SU-DHL-6 (cell line): ENCODE measurements around the gene ZNF302.
"Not testable (repeated sequence)": the region's sequence is repeated elsewhere in the genome, so short reads cannot be mapped to it uniquely, and the experiment has no call there.

ENCODE experiments used
- H2AFZ ChIP-seq: fragments of 200-600 bp; sonication (generic); 2 replicates; pipeline ENCODE4 v1.6.1; 2014; ENCODE audit warnings: low read depth, mild to moderate bottlenecking, moderate library complexity, mixed read lengths, antibody characterized with exemption, low read length; ENCODE audit not compliant: severe bottlenecking
- H3F3A ChIP-seq: fragments of 200-600 bp; shearing (Covaris generic); 2 replicates; pipeline ENCODE4 v1.6.0; 2016; ENCODE audit warnings: antibody characterized with exemption, mild to moderate bottlenecking; ENCODE audit not compliant: insufficient read depth
- H3K27ac ChIP-seq: fragments of 200-600 bp; sonication (generic); 2 replicates; pipeline ENCODE4 v1.5.1; 2016; ENCODE audit warnings: low read depth, mild to moderate bottlenecking, low read length, moderate library complexity, mixed read lengths
- H3K27me3 ChIP-seq: fragments of 200-600 bp; sonication (generic), shearing (Covaris generic); 2 replicates; pipeline ENCODE4 v1.6.0; 2014; ENCODE audit warnings: mild to moderate bottlenecking, low read length
- H3K36me3 ChIP-seq: fragments of 200-600 bp; sonication (generic); 2 replicates; pipeline ENCODE4 v1.6.1; 2014; ENCODE audit warnings: mild to moderate bottlenecking, low read length, mixed read lengths
- H3K4me2 ChIP-seq: fragments of 300-600, 200-600 bp; shearing (Covaris generic), sonication (generic); 2 replicates; pipeline ENCODE4 v1.6.0; 2014; ENCODE audit warnings: low read length, low read depth, mild to moderate bottlenecking; ENCODE audit not compliant: poor library complexity, severe bottlenecking
- H3K4me3 ChIP-seq: fragments of 200-600 bp; sonication (generic); 2 replicates; pipeline ENCODE4 v1.5.1; 2014; ENCODE audit warnings: antibody characterized with exemption, low read length, mild to moderate bottlenecking, mixed read lengths; ENCODE audit not compliant: insufficient read depth, poor library complexity, severe bottlenecking
- H3K79me2 ChIP-seq: fragments of 200-600 bp; sonication (generic); 2 replicates; pipeline ENCODE4 v1.6.1; 2014; ENCODE audit warnings: mild to moderate bottlenecking, low read length, moderate library complexity; ENCODE audit not compliant: insufficient read depth
- H3K9ac ChIP-seq: fragments of 200-600 bp; sonication (generic); 2 replicates; pipeline ENCODE4 v1.7.0; 2014; ENCODE audit warnings: mild to moderate bottlenecking, low read length
- H3K9me2 ChIP-seq: fragments of 200-600 bp; sonication (generic); replicated peaks from 2 replicates; pipeline ENCODE4 v1.6.1; 2014; ENCODE audit warnings: low read length; ENCODE audit not compliant: insufficient read depth
- H3K9me3 ChIP-seq: fragments of 200-600 bp; sonication (generic); 2 replicates; pipeline ENCODE4 v1.6.1; 2014; ENCODE audit warnings: low read length, mixed read lengths; ENCODE audit not compliant: insufficient read depth
- H4K20me1 ChIP-seq: fragments of 200-600 bp; sonication (generic); 2 replicates; pipeline ENCODE4 v1.6.1; 2014; ENCODE audit warnings: low read depth, mild to moderate bottlenecking, antibody characterized with exemption, low read length, moderate library complexity, mixed read lengths
- CTCF ChIP-seq: fragments of 200-600 bp; sonication (generic); IDR thresholded peaks from one replicate; pipeline ENCODE4 v1.5.1; 2017; ENCODE audit warnings: antibody characterized with exemption, mild to moderate bottlenecking, low read length, moderate library complexity; ENCODE audit not compliant: insufficient read depth, poor library complexity, severe bottlenecking
- EZH2phosphoT487 ChIP-seq: fragments of 200-600 bp; sonication (generic), shearing (Covaris generic); conservative IDR thresholded peaks from 2 replicates; pipeline ENCODE4 v1.6.1; 2018; ENCODE audit warnings: mild to moderate bottlenecking, antibody characterized with exemption, low read length, moderate library complexity, mixed read lengths

Gene ZNF302

DNA sequence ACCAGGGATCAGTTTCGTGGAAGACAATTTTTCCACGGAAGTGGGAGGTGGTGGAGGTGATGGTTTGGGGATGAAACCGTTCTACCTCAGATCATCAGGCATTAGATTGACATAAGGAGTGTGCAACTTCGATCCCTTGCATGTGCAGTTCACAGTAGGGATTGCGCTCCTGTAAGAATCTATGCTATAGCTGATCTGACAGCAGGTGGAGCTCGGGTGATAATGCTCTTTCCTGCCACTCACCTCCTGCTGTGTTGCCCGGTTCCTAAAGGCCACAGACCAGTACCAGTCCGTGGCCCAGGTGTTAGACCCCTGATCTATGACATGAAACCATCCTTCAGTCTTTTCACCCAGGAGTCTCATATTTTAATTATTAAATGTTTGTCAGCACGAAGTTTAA lies 4.0 kb downstream of the ZNF302 start:
- H3F3A ChIP-seq = no peaks in the 10 kb centered on the region
- H3K9me3 ChIP-seq = 0 out of 2 replicates have a peak, but pooled peaks cover 3% of the 10 kb centered on the region
- H3K36me3 ChIP-seq = peaks cover 46% of the 10 kb centered on the region
- no peak overlapping the region for H3K4me3 ChIP-seq
- H2AFZ ChIP-seq = no peak overlapping the region
- no peaks in the 10 kb centered on the region for H3K9me2 ChIP-seq
- no peaks in the 10 kb centered on the region for H3K27me3 ChIP-seq
- H3K27ac ChIP-seq = no peak overlapping the region
- no peaks in the 10 kb centered on the region for H4K20me1 ChIP-seq
- H3K79me2 ChIP-seq = no peaks in the 10 kb centered on the region
- no peak overlapping the region for H3K9ac ChIP-seq
- TF ChIP-seq CTCF (no peak), EZH2phosphoT487 (no peak)
- no peak overlapping the region for H3K4me2 ChIP-seq

DNA sequence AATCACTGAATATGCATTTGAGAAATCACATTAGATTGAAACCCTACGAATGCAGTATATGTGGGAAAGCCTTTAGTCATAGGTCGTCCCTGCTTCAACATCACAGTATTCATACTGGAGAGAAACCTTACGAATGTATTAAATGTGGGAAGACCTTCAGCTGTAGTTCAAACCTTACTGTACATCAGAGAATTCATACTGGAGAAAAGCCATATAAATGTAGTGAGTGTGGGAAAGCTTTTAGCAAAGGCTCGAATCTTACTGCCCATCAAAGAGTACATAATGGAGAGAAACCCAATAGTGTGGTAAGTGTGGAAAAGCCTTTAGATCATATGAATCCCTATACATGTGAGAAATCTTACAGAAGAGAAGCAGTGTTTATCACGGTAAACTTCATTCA lies 7.8 kb downstream of the ZNF302 start:
- not testable (repeated sequence) for H2AFZ ChIP-seq, H3K9me2 ChIP-seq, H3K79me2 ChIP-seq, H3K27ac ChIP-seq, H3K9me3 ChIP-seq, H3K4me3 ChIP-seq, H3F3A ChIP-seq, H4K20me1 ChIP-seq, H3K4me2 ChIP-seq, H3K27me3 ChIP-seq, H3K9ac ChIP-seq
- peaks cover 37% of the 10 kb centered on the region for H3K36me3 ChIP-seq

DNA sequence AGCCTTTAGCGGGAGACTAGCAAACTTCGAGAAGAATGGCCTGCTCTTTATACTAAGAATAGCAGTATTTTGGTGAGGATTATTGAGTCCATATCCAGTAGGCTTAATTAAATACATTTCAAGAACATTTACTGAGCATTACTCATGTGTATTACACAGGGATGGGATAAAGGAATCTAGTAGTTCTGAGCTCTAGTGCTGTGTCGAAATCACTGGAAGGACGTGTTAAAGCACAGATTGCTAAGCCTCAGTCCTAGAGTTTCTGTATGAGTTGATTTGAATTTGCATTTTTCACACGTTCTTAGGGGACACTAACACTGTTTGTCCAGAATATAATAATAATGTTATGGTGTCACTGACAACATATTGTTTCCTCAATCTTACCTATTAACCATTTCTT lies 9.0 kb downstream of the ZNF302 start:
- Histone ChIP-seq H3K4me3 (no peak overlapping the region), H3K4me2 (no peak overlapping the region), H3K79me2 (no peaks in the 10 kb centered on the region), H3K9me3 (0 out of 2 replicates have a peak, but pooled peaks cover 3% of the 10 kb centered on the region), H3K9me2 (no peaks in the 10 kb centered on the region), H3K27ac (no peak overlapping the region), H3K9ac (no peak overlapping the region), H3F3A (no peaks in the 10 kb centered on the region), H2AFZ (no peak overlapping the region), H3K36me3 (peaks cover 28% of the 10 kb centered on the region), H4K20me1 (no peaks in the 10 kb centered on the region), H3K27me3 (no peaks in the 10 kb centered on the region)
- TF ChIP-seq EZH2phosphoT487 = no peak
- TF ChIP-seq CTCF = no peak

DNA sequence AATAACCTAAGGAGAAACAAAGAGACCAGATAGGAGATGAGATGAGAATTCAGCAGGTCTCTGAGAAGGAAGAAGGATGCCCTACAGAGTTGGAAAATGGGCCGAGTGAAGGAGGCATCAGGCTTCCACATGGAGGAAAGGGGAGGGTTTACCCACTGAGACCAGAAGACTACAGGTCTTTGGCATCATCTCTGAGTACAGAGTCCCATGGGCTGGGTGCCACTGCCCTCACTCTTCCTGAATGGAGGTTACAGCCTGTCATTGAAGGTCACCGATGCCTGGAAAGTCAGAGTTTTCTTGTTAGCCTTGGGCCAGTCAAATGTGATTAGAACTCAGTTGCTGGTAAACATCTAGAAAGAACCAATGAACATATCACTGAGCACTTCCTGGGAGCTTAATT lies 9.9 kb downstream of the ZNF302 start:
- no peak for TF ChIP-seq EZH2phosphoT487
- TF ChIP-seq CTCF = no peak
- no peak overlapping the region for H3K4me3 ChIP-seq
- no peak overlapping the region for H3K27ac ChIP-seq
- no peak overlapping the region for H3K4me2 ChIP-seq
- 0 out of 2 replicates have a peak, but pooled peaks cover 3% of the 10 kb centered on the region for H3K9me3 ChIP-seq
- H3K9ac ChIP-seq = no peak overlapping the region
- H3K36me3 ChIP-seq = peaks cover 21% of the 10 kb centered on the region
- no peaks in the 10 kb centered on the region for H3F3A ChIP-seq
- H3K27me3 ChIP-seq = no peaks in the 10 kb centered on the region
- H3K79me2 ChIP-seq = no peaks in the 10 kb centered on the region
- H4K20me1 ChIP-seq = no peaks in the 10 kb centered on the region
- H3K9me2 ChIP-seq = no peaks in the 10 kb centered on the region
- H2AFZ ChIP-seq = no peak overlapping the region
